GM03348 (cell line): ENCODE measurements around the gene HIVEP3.
"Not testable (repeated sequence)": the region's sequence is repeated elsewhere in the genome, so short reads cannot be mapped to it uniquely, and the experiment has no call there.

Experiments
- DNase-seq: peaks from one replicate; pipeline ENCODE4 v3.0.0; 2012; ENCODE audit warnings: low spot score

The HIVEP3 gene

GRCh38 chr1:41711581-41711980, 207.1 kb downstream of the HIVEP3 start:
- no peak for DNase-seq

- DNase-seq: no peak
These were observed 207.7 kb downstream of the HIVEP3 start for GRCh38 chr1:41710980-41711379.

GRCh38 chr1:41709873-41710272, 208.8 kb downstream of the HIVEP3 start:
- DNase-seq: no peak

GRCh38 chr1:41709331-41709730, 209.4 kb downstream of the HIVEP3 start:
- no peak for DNase-seq

DNA sequence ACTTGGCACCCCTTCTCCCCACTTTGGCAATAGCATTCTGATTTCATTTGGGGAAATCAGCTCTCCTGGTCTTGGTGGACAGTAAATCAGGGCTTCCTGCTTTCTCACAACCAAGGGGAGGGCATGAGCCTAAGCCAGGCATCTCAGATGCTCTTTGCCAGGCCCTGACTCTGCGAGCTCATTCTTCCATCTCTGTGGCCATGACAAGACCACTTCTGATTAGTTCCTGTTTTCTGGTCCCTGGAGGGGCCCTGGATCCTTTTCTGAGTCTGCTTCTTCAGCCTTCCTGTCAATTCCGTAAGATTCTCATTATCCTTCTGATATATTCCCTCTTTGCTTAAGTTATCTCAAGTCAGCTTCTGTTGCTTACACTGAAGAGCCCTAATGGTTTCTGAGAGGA, 210.4 kb downstream of the HIVEP3 start:
- DNase-seq: no peak

GRCh38 chr1:41707793-41708192, 210.9 kb downstream of the HIVEP3 start:
- DNase-seq: no peak

GRCh38 chr1:41705798-41706197, 212.9 kb downstream of the HIVEP3 start:
- DNase-seq: no peak

- no peak for DNase-seq
These were observed 214.5 kb downstream of the HIVEP3 start for GRCh38 chr1:41704196-41704595.

DNA sequence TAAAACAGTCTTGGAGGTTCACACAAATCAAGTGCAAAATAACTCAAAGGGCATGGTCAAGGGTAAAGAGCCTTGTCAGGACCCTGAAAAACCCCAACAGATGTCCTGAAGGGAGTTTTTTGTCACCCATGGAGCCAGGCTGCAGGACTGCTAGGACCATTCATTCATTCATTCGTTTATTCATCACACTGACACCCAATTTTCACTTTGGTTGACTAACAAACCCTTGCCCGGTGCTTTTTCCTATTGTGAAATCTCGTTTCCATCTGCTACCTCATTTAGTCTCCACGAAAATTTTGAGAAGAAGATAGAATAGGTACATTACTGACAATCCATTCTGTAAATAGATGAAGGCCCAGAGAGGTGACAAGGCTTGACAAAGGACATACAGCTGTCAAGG, 216.0 kb downstream of the HIVEP3 start:
- DNase-seq: no peak

GRCh38 chr1:41700986-41701535, 217.7 kb downstream of the HIVEP3 start:
- no peak for DNase-seq

- no peak for DNase-seq
These were observed 218.1 kb downstream of the HIVEP3 start for GRCh38 chr1:41700581-41700980.

GRCh38 chr1:41699861-41700248, 218.9 kb downstream of the HIVEP3 start:
- DNase-seq: no peak

DNA sequence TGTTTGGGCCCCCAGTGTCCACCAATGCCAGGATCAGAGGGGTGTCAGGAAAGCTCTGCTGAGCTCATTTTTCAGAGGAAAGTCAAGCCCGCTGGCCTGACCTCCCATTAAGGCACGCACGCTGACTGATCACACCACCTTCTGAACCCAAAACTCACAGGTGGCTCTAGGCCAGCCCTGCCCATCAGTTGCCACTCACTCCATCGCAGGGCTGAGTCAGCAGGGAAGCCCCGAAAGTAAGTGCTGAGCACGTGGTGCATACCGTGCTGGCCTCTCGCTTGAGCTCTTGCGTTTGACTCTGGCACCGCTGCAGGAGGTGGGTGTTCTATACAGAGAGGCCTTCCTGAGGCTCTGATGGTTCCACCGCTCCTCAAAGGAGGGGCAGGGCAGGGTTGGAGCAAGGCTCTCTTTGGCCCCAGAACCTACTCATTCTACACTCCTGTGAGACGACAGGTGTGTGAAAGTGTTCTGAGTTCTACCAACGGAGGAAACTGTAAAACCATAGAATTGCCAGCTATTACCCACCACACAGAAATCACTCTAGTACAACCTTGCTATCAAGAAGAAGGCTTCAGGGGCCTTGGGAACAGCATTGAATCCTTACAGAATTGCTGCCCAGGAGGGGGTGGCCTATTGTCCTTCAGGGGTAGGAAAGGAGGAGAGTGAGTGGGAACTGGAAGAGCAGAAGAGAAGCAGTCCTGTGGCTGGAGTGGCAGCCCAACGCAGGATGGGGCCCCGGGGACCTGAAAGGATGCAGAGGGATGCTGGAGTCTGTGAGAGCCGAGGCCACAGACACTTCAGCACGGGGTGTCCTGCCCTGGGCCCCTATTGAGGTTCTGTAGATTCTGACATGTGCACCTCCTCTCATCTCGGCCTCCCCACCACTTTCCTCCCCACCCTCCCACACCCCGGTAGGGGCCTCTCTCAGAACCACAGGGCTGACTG, 219.5 kb downstream of the HIVEP3 start:
- no peak for DNase-seq

- DNase-seq: no peak
These were observed 222.3 kb downstream of the HIVEP3 start for GRCh38 chr1:41696381-41696780.

DNA sequence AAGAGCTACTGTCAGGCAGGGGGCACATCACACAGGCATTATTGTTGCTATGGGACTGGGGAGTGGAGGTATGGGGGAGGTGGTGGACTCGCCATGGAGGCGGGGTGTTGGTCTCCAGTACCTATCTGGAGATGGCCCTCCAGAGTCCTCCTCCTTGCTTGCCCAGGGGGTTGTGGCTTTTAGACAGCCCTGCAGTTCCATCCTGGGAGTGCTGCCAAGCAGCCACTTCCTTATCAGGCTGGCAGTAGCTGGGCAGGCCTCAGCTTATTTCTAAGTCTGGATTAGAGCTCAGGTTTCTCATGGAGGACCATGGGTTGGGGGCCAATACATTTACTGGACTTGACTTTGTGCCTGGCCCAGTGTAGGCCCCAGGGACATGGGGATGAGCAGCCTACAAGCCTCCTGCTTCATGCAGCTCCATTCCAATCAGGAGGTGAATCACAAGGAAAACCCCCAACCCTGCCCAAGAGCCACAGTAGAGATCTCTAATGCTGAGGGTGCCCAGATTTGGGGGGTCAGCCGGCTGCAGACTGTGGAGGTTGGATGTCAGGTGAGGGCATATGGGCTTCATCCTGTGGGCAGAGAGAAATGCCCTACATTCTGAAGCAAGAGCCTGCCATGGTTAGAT, 223.5 kb downstream of the HIVEP3 start:
- peak; percentile 31 for DNase-seq

GRCh38 chr1:41691966-41692365, 226.8 kb downstream of the HIVEP3 start:
- not testable (repeated sequence) for DNase-seq

- DNase-seq: no peak
These were observed 227.3 kb downstream of the HIVEP3 start for GRCh38 chr1:41691424-41691823.

DNA sequence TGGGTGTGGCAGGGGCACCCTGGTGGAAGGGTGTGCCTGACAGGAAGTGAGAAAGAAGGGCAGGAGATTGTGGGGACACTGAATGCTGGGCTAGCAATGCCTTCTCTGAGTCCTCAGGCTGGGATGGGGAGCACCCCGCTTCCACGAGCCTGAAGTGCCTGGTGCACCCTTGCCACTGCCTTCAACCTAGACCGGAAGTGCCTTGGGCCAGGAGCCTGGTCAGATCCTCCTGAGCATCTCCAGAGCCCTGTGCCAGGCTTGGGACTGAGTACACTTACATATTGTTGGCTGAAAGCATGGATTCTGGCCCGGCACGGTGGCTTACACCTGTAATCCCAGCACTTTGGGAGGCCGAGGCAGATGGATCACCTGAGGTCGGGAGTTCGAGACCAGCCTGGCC, 228.4 kb downstream of the HIVEP3 start:
- no peak for DNase-seq

GRCh38 chr1:41689558-41689981, 229.2 kb downstream of the HIVEP3 start:
- DNase-seq: no peak

DNA sequence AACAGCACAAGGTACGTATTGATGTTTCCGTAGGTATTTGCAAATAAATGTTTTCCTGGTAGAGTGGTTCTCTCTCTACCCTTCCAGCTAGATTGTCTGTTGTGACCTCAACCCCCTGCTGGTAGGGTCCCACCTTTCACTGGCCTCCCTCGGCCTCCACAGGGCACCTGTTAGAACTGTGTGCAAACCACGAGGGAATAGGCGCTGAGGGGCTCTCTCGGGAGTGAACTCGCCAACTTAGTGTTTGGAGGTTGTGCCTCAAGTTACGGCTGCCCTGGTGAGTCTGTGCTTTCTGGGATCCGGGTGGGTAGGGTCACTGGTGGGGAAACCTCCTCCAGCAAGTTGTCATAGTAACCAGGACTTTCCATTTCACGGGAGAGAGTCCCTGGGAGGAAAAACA, 229.6 kb downstream of the HIVEP3 start:
- no peak for DNase-seq

GRCh38 chr1:41687007-41687406, 231.7 kb downstream of the HIVEP3 start:
- DNase-seq: no peak

- DNase-seq: peak; percentile 43
These were observed 234.8 kb downstream of the HIVEP3 start for GRCh38 chr1:41683681-41684500.
